ENCODE data around the gene EGR4. TPM values are rescaled to one million over a fixed set of nuclear protein-coding genes. Genes with fewer than 3 reads are reported as not detected.
"Not testable (repeated sequence)": the region's sequence is repeated elsewhere in the genome, so short reads cannot be mapped to it uniquely, and the experiment has no call there.

The EGR4 gene
- total and polyA plus RNA-seq, 10 donors: 0.02 to 0.03 TPM; not detected in 8

GRCh38 chr2:73263540-73264331 is 29.6 kb downstream of the EGR4 start:
- intact Hi-C loops (cut with DNase I; ENCODE audit: low total_unique reads): no loop called here
- Histone ChIP-seq H3K4me3 (no peak overlapping the region), H3K9me3 (no peaks in the 10 kb centered on the region), H3K36me3 (peaks cover 0 to 74% (median 9%) of the 10 kb centered on the region in 6 donors), H3K27ac (no peak overlapping the region), H3K27me3 (replicated peaks in 1 of 7) (peaks cover 0 to 14% (median 0%) of the 10 kb centered on the region in 7 donors), H3K4me1 (peaks cover 0 to 5% (median 2%) of the 10 kb centered on the region in 6 donors)
- no peak for TF ChIP-seq POLR2AphosphoS5 (IDR thresholded peaks at IDR 0.05)
- TF ChIP-seq, protein P1, sequence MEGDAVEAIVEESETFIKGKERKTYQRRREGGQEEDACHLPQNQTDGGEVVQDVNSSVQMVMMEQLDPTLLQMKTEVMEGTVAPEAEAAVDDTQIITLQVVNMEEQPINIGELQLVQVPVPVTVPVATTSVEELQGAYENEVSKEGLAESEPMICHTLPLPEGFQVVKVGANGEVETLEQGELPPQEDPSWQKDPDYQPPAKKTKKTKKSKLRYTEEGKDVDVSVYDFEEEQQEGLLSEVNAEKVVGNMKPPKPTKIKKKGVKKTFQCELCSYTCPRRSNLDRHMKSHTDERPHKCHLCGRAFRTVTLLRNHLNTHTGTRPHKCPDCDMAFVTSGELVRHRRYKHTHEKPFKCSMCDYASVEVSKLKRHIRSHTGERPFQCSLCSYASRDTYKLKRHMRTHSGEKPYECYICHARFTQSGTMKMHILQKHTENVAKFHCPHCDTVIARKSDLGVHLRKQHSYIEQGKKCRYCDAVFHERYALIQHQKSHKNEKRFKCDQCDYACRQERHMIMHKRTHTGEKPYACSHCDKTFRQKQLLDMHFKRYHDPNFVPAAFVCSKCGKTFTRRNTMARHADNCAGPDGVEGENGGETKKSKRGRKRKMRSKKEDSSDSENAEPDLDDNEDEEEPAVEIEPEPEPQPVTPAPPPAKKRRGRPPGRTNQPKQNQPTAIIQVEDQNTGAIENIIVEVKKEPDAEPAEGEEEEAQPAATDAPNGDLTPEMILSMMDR (IDR thresholded peaks at IDR 0.05 in 8 of 11, conservative IDR thresholded peaks at IDR 0.05 in 3 of 11): no peak
- DNase-seq: no peak
- 94 to 98% (median 95%) methylated on average over 9 to 16 of the region's 16 CpGs for WGBS, 5 donors

DNA sequence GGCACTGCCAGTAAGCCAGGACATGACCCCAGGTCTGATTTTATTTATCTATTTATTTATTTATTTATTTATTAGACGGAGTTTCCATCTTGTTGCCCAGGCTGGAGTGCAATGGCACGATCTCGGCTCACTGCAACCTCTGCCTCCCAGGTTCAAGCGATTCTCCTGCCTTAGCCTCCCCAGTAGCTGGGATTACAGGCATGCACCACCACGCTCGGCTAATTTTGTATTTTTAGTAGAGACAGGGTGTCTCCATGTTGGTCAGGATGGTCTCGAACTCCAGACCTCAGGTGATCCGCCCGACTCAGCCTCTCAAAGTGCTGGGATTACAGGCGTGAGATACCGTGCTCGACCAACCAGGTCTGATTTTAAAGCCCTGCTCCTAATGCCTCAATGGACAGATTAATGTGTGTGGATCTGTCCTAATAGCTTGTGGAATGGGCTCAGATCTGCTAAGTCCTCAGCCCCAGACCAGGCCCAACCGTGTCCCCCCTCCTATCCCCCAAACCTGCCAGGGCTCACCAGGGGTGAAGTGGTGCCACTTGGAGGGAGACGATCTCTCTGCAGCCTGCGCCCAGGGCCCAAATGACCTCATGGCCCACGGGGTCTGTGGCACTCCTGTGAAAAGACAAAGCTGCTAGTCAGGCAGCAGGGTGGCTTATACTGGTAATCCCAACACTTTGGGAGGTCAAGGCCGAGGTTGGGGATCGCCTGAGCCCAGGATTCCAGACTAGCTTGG is 30.5 kb downstream of the EGR4 start:
- DNase-seq; H3K27me3 ChIP-seq (replicated peaks in 1 of 7); intact Hi-C loops (cut with DNase I; ENCODE audit: low total_unique reads): not testable (repeated sequence)

DNA sequence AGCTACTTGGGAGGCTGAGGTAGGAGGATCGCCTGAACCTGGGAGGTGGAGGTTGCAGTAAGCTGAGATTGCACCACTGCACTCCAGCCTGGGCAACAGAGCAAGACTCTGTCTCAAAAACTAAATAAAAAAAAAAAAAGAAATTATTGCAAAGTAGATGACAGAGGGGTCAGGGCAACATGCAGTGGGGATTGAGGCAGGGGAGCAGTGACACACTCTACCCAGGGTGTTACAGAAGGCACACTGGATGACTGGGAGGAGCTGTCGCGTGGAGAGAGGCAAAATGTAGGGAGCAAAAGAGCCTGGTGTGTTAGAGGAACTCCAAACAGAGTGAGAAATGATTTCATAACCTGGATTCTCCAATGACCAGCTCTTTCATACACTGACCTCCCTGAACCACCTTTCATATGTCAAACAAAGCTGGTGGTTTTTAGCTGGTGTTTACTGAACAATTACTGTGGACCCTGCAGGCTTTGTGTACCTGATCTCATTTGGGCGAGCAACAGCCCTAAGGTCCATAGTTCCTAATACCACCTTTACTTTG is 31.2 kb downstream of the EGR4 start:
- Histone ChIP-seq H3K9me3 (no peaks in the 10 kb centered on the region), H3K27me3 (replicated peaks in 1 of 7) (peaks cover 0 to 7% (median 0%) of the 10 kb centered on the region in 7 donors), H3K27ac (no peak overlapping the region), H3K4me3 (no peak overlapping the region), H3K36me3 (peaks cover 0 to 75% (median 9%) of the 10 kb centered on the region in 6 donors), H3K4me1 (peaks cover 0 to 6% (median 0%) of the 10 kb centered on the region in 6 donors)
- intact Hi-C loops (cut with DNase I; ENCODE audit: low total_unique reads): no loop called here
- 88 to 94% (median 91%) methylated on average over 4 of the region's 4 CpGs for WGBS, 5 donors
- no peak for DNase-seq
- TF ChIP-seq, protein P1 (IDR thresholded peaks at IDR 0.05 in 8 of 11, conservative IDR thresholded peaks at IDR 0.05 in 3 of 11): no peak
- TF ChIP-seq POLR2AphosphoS5 (IDR thresholded peaks at IDR 0.05) (no peak), POLR2A (IDR thresholded peaks at IDR 0.05) (no peak)

More for the DNA sequence above, 30.5 kb downstream of the EGR4 start:
- H3K36me3 ChIP-seq: peaks cover 0 to 75% (median 9%) of the 10 kb centered on the region in 6 donors
- H3K9me3 ChIP-seq, H3K27ac ChIP-seq, H3K4me3 ChIP-seq, H3K4me1 ChIP-seq: not testable (repeated sequence)
- 87 to 96% (median 91%) methylated on average over 16 to 18 of the region's 18 CpGs for WGBS, 5 donors

DNA sequence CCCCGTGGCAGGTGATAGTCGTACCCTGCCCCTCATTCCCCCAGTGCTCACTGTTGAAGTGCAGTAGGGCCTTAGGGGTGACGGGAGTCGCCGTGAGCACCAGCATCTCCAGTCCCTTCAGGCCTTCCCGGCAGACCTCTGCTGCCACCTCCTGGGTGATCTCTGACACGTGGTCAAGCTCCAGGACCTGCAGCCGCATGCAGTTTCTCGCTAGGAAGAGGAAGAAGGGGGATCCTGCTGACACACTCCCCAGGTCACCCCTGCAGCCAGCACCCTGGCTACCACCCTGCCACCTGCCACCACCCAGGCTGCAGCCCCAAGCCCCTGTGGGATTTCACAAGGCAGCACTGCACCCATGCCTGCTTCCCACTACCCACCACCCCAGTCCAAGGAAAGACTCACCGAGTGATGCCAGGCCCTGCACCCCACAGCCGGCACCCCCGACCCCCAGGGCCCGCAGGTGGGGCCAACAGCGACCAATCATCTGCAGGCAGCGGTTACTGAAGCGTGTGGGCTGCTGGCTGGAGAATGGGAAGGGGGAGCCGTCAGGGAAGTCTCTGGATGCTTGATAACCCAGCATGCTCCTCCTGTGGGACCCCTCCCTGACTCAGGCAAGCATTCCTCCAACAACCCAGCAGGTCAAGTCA is 32.9 kb downstream of the EGR4 start:
- intact Hi-C loops (cut with DNase I; ENCODE audit: low total_unique reads): no loop called here
- DNase-seq: no peak
- no peaks in the 10 kb centered on the region for H3K9me3 ChIP-seq
- 64 to 74% (median 66%) methylated on average over 14 to 17 of the region's 17 CpGs for WGBS, 5 donors
- H3K27me3 ChIP-seq (replicated peaks in 1 of 7): no peaks in the 10 kb centered on the region
- H3K27ac ChIP-seq: no peak overlapping the region
- no peak overlapping the region for H3K4me3 ChIP-seq
- TF ChIP-seq POLR2AphosphoS5 (IDR thresholded peaks at IDR 0.05) (no peak), POLR2A (IDR thresholded peaks at IDR 0.05) (no peak)
- TF ChIP-seq, protein P1 (IDR thresholded peaks at IDR 0.05 in 8 of 11, conservative IDR thresholded peaks at IDR 0.05 in 3 of 11): peak in 2 of 11 experiments; percentile 8 to 20
- H3K4me1 ChIP-seq: peaks cover 0 to 6% (median 0%) of the 10 kb centered on the region in 6 donors
- peaks cover 0 to 67% (median 9%) of the 10 kb centered on the region in 6 donors for H3K36me3 ChIP-seq
